DND-41 (cell line): ENCODE measurements around the gene FRA10AC1.

Source experiments
- ATAC-seq: fragments of 200-7000 bp; cut with Tn5 transposase; 3 replicates; pipeline ENCODE4 v1.9.1; 2021; ENCODE audit warnings: low read depth; ENCODE audit not compliant: insufficient read depth
- DNase-seq: peaks from one replicate; pipeline ENCODE4 v3.0.0-alpha.2; 2020
- H2AFZ ChIP-seq: 2 replicates; pipeline ENCODE4 v1.6.0; 2012; ENCODE audit warnings: low read depth, low read length
- H3K27ac ChIP-seq: 2 replicates; pipeline ENCODE4 v1.5.1; 2012; ENCODE audit warnings: low read length, inconsistent platforms
- H3K27me3 ChIP-seq: fragments of 200-600 bp; sonication (generic); 2 replicates; pipeline ENCODE4 v1.6.0; 2012; ENCODE audit warnings: low read length, mild to moderate bottlenecking, inconsistent platforms; ENCODE audit not compliant: insufficient read depth, poor library complexity
- H3K36me3 ChIP-seq: 2 replicates; pipeline ENCODE4 v1.5.1; 2012; ENCODE audit warnings: low read length, inconsistent platforms; ENCODE audit not compliant: insufficient read depth
- H3K4me1 ChIP-seq: 2 replicates; pipeline ENCODE4 v1.5.1; 2012; ENCODE audit warnings: mild to moderate bottlenecking, low read length; ENCODE audit not compliant: insufficient read depth
- H3K4me2 ChIP-seq: 2 replicates; pipeline ENCODE4 v1.6.0; 2012; ENCODE audit warnings: mild to moderate bottlenecking, moderate library complexity, low read length, inconsistent platforms; ENCODE audit not compliant: insufficient read depth
- H3K4me3 ChIP-seq, 2 experiments: fragments of 200-600 bp in 1 of 2; shearing (Covaris generic) in 1 of 2; 2 replicates each; pipeline ENCODE4 v1.5.1; 2012 to 2016; ENCODE audit warnings: inconsistent platforms in 2 of 2, low read length in 2 of 2, mild to moderate bottlenecking in 2 of 2, low read depth in 1 of 2, moderate library complexity in 1 of 2
- H3K79me2 ChIP-seq: 2 replicates; pipeline ENCODE4 v1.6.0; 2012; ENCODE audit warnings: low read length, inconsistent platforms; ENCODE audit not compliant: insufficient read depth
- H3K9ac ChIP-seq: 2 replicates; pipeline ENCODE4 v1.6.0; 2012; ENCODE audit warnings: low read depth, mild to moderate bottlenecking, inconsistent platforms, low read length, moderate library complexity
- H3K9me3 ChIP-seq: 2 replicates; pipeline ENCODE4 v1.5.1; 2012; ENCODE audit warnings: low read length, moderate library complexity, mild to moderate bottlenecking, inconsistent platforms; ENCODE audit not compliant: insufficient read depth, severe bottlenecking
- H4K20me1 ChIP-seq: 2 replicates; pipeline ENCODE4 v1.6.0; 2012; ENCODE audit warnings: low read length; ENCODE audit not compliant: insufficient read depth
- CTCF ChIP-seq: IDR thresholded peaks from 2 replicates; pipeline ENCODE4 v1.5.1; 2012; ENCODE audit warnings: borderline replicate concordance, low read length, moderate library complexity, mild to moderate bottlenecking; ENCODE audit not compliant: poor library complexity, severe bottlenecking; ENCODE audit errors: extremely low read depth
- EZH2 ChIP-seq: IDR thresholded peaks from 3 replicates; pipeline ENCODE4 v1.6.1; 2012; ENCODE audit warnings: borderline replicate concordance, low read depth, mild to moderate bottlenecking, moderate library complexity, low read length, inconsistent platforms; ENCODE audit not compliant: severe bottlenecking

Gene FRA10AC1

GRCh38 chr10:93722550-93722949 is 20.2 kb upstream of the FRA10AC1 start:
- ATAC-seq: no peak
- no peaks in the 10 kb centered on the region for H3K27me3 ChIP-seq
- H3K9me3 ChIP-seq: no peaks in the 10 kb centered on the region
- DNase-seq: no peak
- H2AFZ ChIP-seq: no peak overlapping the region
- no peaks in the 10 kb centered on the region for H4K20me1 ChIP-seq
- H3K9ac ChIP-seq: no peak overlapping the region
- H3K4me2 ChIP-seq: no peak overlapping the region
- H3K79me2 ChIP-seq: no peaks in the 10 kb centered on the region
- H3K4me3 ChIP-seq: no peak overlapping the region
- H3K36me3 ChIP-seq: no peaks in the 10 kb centered on the region
- no peak overlapping the region for H3K27ac ChIP-seq
- TF ChIP-seq EZH2 (no peak), CTCF (no peak)
- no peaks in the 10 kb centered on the region for H3K4me1 ChIP-seq

DNA sequence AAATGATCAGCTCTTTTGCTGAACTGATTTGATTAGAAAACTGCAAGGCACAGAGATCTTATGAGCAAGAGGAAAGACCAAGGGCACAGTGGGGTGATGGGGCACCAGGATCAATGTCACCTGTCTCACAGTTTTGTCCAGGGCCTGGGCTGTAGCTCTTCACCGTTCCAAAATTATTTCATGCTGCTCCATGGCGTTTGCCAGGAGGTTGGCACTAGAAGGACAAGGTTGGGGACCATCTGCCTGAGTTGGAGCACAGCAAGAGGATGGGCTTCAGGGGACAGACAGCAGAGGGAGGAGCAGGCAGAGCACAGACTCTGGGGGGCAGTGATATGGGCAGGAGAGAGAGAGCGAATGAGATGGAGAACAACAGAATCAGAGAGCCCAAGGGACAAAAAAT is 17.5 kb upstream of the FRA10AC1 start:
- TF ChIP-seq CTCF (no peak), EZH2 (no peak)
- no peaks in the 10 kb centered on the region for H3K4me1 ChIP-seq
- no peaks in the 10 kb centered on the region for H3K36me3 ChIP-seq
- DNase-seq (no peak), ATAC-seq (no peak)
- no peak overlapping the region for H3K4me2 ChIP-seq
- no peaks in the 10 kb centered on the region for H3K27me3 ChIP-seq
- H2AFZ ChIP-seq: no peak overlapping the region
- H3K27ac ChIP-seq: no peak overlapping the region
- H3K9me3 ChIP-seq: no peaks in the 10 kb centered on the region
- no peak overlapping the region for H3K9ac ChIP-seq
- H3K79me2 ChIP-seq: no peaks in the 10 kb centered on the region
- no peaks in the 10 kb centered on the region for H4K20me1 ChIP-seq
- no peak overlapping the region for H3K4me3 ChIP-seq

- H3K9me3 ChIP-seq: no peaks in the 10 kb centered on the region
- no peak overlapping the region for H3K9ac ChIP-seq
Observed at GRCh38 chr10:93718937-93719725, 16.7 kb upstream of the FRA10AC1 start.

More at GRCh38 chr10:93718937-93719725, 16.7 kb upstream of the FRA10AC1 start:
- no peaks in the 10 kb centered on the region for H3K36me3 ChIP-seq
- no peak overlapping the region for H3K4me3 ChIP-seq
- H3K79me2 ChIP-seq: no peaks in the 10 kb centered on the region
- DNase-seq (no peak), ATAC-seq (no peak)
- H3K27me3 ChIP-seq: no peaks in the 10 kb centered on the region
- H3K4me1 ChIP-seq: no peaks in the 10 kb centered on the region
- H4K20me1 ChIP-seq: no peaks in the 10 kb centered on the region
- no peak overlapping the region for H3K4me2 ChIP-seq
- TF ChIP-seq CTCF: no peak
- TF ChIP-seq EZH2: no peak
- H2AFZ ChIP-seq: no peak overlapping the region
- H3K27ac ChIP-seq: no peak overlapping the region
